PC-9 (cell line): ENCODE measurements around the gene KLC1.

Experiments
- CTCF ChIP-seq: fragments of 200-600 bp; sonication (generic); conservative IDR thresholded peaks from 2 replicates; pipeline ENCODE4 v1.6.1; 2017; ENCODE audit warnings: mixed run types, antibody characterized with exemption, mild to moderate bottlenecking, moderate library complexity
- EZH2 ChIP-seq: fragments of 200-600 bp; sonication (generic); IDR thresholded peaks from 2 replicates; pipeline ENCODE4 v1.8.0; 2017; ENCODE audit warnings: antibody characterized with exemption, low read depth

- TF ChIP-seq CTCF: no peak
- TF ChIP-seq EZH2: no peak
These were observed 35.4 kb upstream of the KLC1 start for GRCh38 chr14:103593577-103593976.
